Adrenal gland (tissue), 5 donors: ENCODE data around the gene FGF12.

Experiments
- CTCF ChIP-seq, 6 experiments: fragments of 450-650 bp in 4 of 6; fragments of 200-600 bp in 2 of 6; sonication (generic) in 1 of 6; IDR thresholded peaks; 1 replicate in 5 of 6; 2 replicates in 1 of 6; pipeline versions ENCODE4 v1.5.1 to v1.8.0; 2016 to 2021; ENCODE audit warnings: antibody characterized with exemption in 6 of 6, mild to moderate bottlenecking in 2 of 6, moderate library complexity in 1 of 6
- POLR2A ChIP-seq, 2 donors: fragments of 450-650 bp; IDR thresholded peaks; one replicate each; pipeline ENCODE4 v1.6.1; 2017; ENCODE audit warnings: antibody characterized with exemption in 2 of 2, mild to moderate bottlenecking in 2 of 2, moderate library complexity in 1 of 2
- donor health status: DM: no; HTN: no; CAD: no.

GRCh38 chr3:192490720-192491119 lies 236.6 kb downstream of the FGF12 start:
- TF ChIP-seq POLR2A (IDR thresholded peaks at IDR 0.05) (no peak), CTCF (IDR thresholded peaks at IDR 0.05) (no peak)
